ENCODE results near the gene ZNF664.
"Not testable (repeated sequence)": the region's sequence is repeated elsewhere in the genome, so short reads cannot be mapped to it uniquely, and the experiment has no call there.

The ZNF664 gene

GRCh38 chr12:123942911-123943648 is 29.9 kb upstream of the ZNF664 start:
- TF ChIP-seq CTCF (IDR thresholded peaks at IDR 0.05; ENCODE audit: insufficient read depth, low read length, poor library complexity, severe bottlenecking): no peak
- H3K36me3 ChIP-seq (ENCODE audit: control insufficient read depth, insufficient read depth, low read length): no peaks in the 10 kb centered on the region
- no peak overlapping the region for H3K4me3 ChIP-seq (replicated peaks; ENCODE audit: low read depth, low read length)
- H3K27me3 ChIP-seq (replicated peaks; ENCODE audit: control insufficient read depth, insufficient read depth, low read length): no peaks in the 10 kb centered on the region
- no peak for DNase-seq (ENCODE audit: extremely low read depth, insufficient read length)

- Histone ChIP-seq H3K4me3 (replicated peaks; ENCODE audit: low read depth, low read length) (no peak overlapping the region), H3K36me3 (ENCODE audit: control insufficient read depth, insufficient read depth, low read length) (no peaks in the 10 kb centered on the region), H3K27me3 (replicated peaks; ENCODE audit: control insufficient read depth, insufficient read depth, low read length) (no peaks in the 10 kb centered on the region)
- no peak for DNase-seq (ENCODE audit: extremely low read depth, insufficient read length)
- TF ChIP-seq CTCF (IDR thresholded peaks at IDR 0.05; ENCODE audit: insufficient read depth, low read length, poor library complexity, severe bottlenecking): no peak
Observed at GRCh38 chr12:123943816-123944215, 29.2 kb upstream of the ZNF664 start.

DNA sequence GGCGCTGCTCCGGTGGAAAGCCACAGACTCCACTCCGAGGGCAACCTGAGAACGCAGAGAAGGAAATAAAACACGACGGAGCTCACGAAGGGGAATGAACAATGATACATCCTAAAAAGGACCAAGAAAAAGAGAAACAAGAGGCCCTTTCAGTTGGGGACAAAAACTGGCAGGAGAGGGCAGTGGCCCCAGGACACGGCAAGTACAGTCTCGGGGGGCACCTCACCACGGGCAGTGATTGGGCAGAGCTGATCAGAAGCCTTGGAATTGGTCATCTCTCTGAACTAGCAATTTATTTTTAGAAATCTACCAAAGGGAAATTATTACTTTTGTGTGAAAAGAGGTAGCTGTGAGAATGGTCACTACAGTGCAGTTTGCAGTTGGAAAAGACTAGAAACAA is 28.3 kb upstream of the ZNF664 start:
- H3K27me3 ChIP-seq (replicated peaks; ENCODE audit: control insufficient read depth, insufficient read depth, low read length): no peaks in the 10 kb centered on the region
- TF ChIP-seq CTCF (IDR thresholded peaks at IDR 0.05; ENCODE audit: insufficient read depth, low read length, poor library complexity, severe bottlenecking): no peak

GRCh38 chr12:123945287-123946151 is 27.5 kb upstream of the ZNF664 start:
- Histone ChIP-seq H3K27me3 (replicated peaks; ENCODE audit: control insufficient read depth, insufficient read depth, low read length) (no peaks in the 10 kb centered on the region), H3K36me3 (ENCODE audit: control insufficient read depth, insufficient read depth, low read length) (no peaks in the 10 kb centered on the region), H3K4me3 (replicated peaks; ENCODE audit: low read depth, low read length) (no peak overlapping the region)
- DNase-seq (ENCODE audit: extremely low read depth, insufficient read length): no peak
- TF ChIP-seq CTCF (IDR thresholded peaks at IDR 0.05; ENCODE audit: insufficient read depth, low read length, poor library complexity, severe bottlenecking): no peak

More for the DNA sequence above, 28.3 kb upstream of the ZNF664 start:
- Histone ChIP-seq H3K36me3 (ENCODE audit: control insufficient read depth, insufficient read depth, low read length) (no peaks in the 10 kb centered on the region), H3K4me3 (replicated peaks; ENCODE audit: low read depth, low read length) (no peak overlapping the region)
- DNase-seq (ENCODE audit: extremely low read depth, insufficient read length): no peak

DNA sequence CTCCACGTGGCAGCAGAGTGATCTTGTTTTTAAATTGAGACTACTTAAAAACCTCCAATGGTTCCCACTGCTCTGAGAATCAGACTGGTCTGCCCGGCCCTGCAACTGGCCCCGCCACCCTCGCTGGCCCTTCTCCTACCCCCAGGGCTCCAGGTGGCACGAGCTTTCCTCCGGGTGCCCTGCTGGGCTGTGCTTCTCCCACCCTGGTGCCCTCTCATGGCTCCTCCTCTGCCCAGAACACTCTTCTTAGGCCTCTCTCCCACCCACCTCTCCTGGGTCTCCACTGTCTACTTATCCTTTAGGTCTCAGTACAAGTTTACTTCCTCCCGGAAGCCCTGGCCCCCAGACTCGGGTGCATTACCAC is 26.9 kb upstream of the ZNF664 start:
- TF ChIP-seq CTCF (IDR thresholded peaks at IDR 0.05; ENCODE audit: insufficient read depth, low read length, poor library complexity, severe bottlenecking): no peak

DNA sequence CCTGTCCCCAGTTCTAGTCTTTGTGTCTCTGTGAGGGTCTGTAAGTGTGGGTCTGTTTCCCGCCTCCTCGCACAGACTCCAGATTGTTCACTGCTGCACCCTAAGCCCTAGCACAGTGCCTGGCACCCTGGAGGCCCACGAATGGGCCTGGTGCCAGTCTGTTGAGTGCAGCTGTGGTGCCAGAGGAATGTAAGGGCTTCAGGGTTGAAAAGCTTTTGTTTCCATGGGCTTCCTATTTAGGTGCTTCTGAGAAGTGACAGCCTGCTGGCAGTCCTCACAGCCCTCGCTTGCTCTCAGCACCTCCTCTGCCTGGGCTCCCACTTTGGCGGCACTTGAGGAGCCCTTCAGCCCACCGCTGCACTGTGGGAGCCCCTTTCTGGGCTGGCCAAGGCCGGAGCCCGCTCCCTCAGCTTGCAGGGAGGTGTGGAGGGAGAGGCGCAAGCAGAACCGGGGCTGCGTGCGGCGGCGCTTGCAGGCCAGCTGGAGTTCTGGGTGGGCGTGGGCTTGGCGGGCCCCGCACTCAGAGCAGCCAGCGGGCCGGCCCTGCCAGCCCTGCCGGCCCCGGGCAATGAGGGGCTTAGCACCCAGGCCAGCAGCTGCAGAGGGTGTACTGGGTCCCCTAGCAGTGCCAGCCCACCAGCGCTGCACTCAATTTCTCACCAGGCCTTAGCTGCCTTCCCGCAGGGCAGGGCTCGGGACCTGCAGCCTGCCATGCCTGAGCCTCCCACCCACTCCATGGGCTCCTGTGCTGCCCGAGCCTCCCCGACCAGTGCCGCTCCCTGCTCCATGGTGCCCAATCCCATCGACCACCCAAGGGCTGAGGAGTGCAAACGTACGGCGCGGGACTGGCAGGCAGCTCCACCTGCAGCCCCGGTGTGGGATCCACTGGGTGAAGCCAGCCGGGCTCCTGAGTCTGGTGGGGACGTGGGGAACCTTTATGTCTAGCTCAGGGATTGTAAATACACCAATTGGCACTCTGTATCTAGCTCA is 26.2 kb upstream of the ZNF664 start:
- H3K4me3 ChIP-seq (replicated peaks; ENCODE audit: low read depth, low read length); H3K27me3 ChIP-seq (replicated peaks; ENCODE audit: control insufficient read depth, insufficient read depth, low read length); DNase-seq (ENCODE audit: extremely low read depth, insufficient read length); H3K36me3 ChIP-seq (ENCODE audit: control insufficient read depth, insufficient read depth, low read length): not testable (repeated sequence)

More for the DNA sequence above, 26.9 kb upstream of the ZNF664 start:
- H3K4me3 ChIP-seq (replicated peaks; ENCODE audit: low read depth, low read length): no peak overlapping the region
- H3K36me3 ChIP-seq (ENCODE audit: control insufficient read depth, insufficient read depth, low read length): no peaks in the 10 kb centered on the region
- no peak for DNase-seq (ENCODE audit: extremely low read depth, insufficient read length)
- H3K27me3 ChIP-seq (replicated peaks; ENCODE audit: control insufficient read depth, insufficient read depth, low read length): no peaks in the 10 kb centered on the region

GRCh38 chr12:123947531-123947930 is 25.5 kb upstream of the ZNF664 start:
- H3K36me3 ChIP-seq (ENCODE audit: control insufficient read depth, insufficient read depth, low read length); DNase-seq (ENCODE audit: extremely low read depth, insufficient read length); H3K27me3 ChIP-seq (replicated peaks; ENCODE audit: control insufficient read depth, insufficient read depth, low read length); H3K4me3 ChIP-seq (replicated peaks; ENCODE audit: low read depth, low read length): not testable (repeated sequence)

Measured in GM06990 (cell line).